Left colon (tissue), 2 donors: ENCODE data around the gene LRRC8E. TPM values are rescaled to one million over a fixed set of nuclear protein-coding genes. Genes with fewer than 3 reads are reported as not detected.
A peak's percentile ranks its signal among the peaks of the same experiment; 100 is the strongest.

ENCODE experiments used
- ATAC-seq: fragments of 200-7000 bp; cut with Tn5 transposase; one replicate; pipeline ENCODE4 v1.9.1; 2020; ENCODE audit warnings: mild to moderate bottlenecking, moderate library complexity
- DNase-seq, 2 donors: peaks; one replicate each; pipeline ENCODE4 v3.0.0-alpha.2; 2020
- intact Hi-C, 2 donors: fragments of 100-400 bp; cut with DNase I in 1 of 2; cut with micrococcal nuclease in 1 of 2; formaldehyde crosslinking; loops; one replicate each; pipeline versions ENCODE4 v1.11.2 to v1.14.0; 2022; cut with DNase I, micrococcal nuclease
- total RNA-seq, 2 donors: library from RNA; stranded (reverse); fragmentation: NEBNext Ultra II Directional; extraction: Animal tissue kit (Norgen Biotek cat#: 25700); gene quantifications; one replicate each; pipeline ENCODE4 v1.2.1, GENCODE V29; 2021
- donor health status: DM: no; HTN: no; CAD: no.
- donor health status: DM: yes; HTN: yes; CAD: no.

Gene LRRC8E
- total RNA-seq, 2 donors from 2014 or later = 2.7 to 3.1 TPM

DNA sequence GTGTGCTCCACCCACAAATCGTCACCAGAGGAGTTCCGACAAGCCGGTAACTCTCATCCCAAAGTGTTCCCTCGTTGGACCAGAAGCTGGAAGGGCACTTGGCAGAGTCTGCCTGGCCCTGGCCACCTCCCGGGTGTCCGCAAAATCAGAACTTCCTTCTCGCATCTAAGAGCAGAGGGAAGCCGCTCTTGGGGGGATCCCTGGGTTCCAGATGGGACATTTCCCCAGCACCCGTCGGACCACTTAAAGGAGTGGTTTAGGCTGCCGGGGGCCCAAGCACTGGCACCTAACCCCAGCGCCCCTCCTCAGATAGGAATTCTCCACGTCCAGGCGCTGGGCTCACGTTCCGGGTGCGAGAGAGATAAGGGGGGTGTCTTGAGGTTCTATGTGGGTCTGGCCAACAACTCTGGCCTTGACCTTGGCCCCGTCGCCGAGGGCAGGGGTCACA is 14.5 kb downstream of the LRRC8E start:
- intact Hi-C loops = no loop called here
- peak; percentile 10 for ATAC-seq
- DNase-seq = no peak

DNA sequence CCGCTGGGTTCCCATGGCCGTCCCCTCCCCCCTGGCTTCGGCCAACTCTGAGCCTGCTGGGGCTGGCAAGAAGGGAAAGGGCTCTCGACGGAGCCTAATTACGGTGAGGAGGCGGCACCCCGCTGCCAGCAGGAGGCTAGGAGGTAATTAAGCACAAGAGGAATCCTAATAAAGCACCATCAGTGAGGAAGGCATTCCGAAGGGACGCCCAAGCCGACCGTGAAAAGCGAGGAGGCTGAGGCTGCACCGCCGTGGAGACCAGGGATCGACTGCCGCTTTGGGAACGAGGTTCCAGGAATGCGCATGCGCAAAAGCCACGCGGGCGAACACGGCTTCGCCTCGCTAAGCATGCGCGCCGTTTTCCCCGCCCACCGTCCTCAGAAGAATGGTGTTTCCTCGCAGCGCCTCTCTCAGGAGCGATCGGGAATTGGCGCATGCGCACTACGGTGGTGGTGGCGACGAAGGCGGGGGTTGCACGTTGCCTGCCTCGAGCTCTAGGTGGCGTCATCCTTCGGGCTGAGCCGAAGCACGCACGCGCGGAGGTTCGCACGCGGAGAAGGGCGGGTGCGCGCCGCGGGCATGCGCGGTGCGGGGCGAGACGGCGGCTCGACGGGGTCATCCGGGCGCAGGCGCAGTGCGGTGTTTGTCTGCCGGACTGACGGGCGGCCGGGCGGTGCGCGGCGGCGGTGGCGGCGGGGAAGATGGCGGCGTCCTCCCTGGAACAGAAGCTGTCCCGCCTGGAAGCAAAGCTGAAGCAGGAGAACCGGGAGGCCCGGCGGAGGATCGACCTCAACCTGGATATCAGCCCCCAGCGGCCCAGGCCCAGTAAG is 15.1 kb downstream of the LRRC8E start, which contains the start of gene MAP2K7:
Gene MAP2K7, plus strand, starts transcription at position 634 of the 830 bp plus-strand sequence. Its CDS starts 68 bp downstream, at position 702.
- intact Hi-C loops = no loop called here
- peak; percentile 81 for ATAC-seq
- peak; percentile 99 to 100 for DNase-seq

DNA sequence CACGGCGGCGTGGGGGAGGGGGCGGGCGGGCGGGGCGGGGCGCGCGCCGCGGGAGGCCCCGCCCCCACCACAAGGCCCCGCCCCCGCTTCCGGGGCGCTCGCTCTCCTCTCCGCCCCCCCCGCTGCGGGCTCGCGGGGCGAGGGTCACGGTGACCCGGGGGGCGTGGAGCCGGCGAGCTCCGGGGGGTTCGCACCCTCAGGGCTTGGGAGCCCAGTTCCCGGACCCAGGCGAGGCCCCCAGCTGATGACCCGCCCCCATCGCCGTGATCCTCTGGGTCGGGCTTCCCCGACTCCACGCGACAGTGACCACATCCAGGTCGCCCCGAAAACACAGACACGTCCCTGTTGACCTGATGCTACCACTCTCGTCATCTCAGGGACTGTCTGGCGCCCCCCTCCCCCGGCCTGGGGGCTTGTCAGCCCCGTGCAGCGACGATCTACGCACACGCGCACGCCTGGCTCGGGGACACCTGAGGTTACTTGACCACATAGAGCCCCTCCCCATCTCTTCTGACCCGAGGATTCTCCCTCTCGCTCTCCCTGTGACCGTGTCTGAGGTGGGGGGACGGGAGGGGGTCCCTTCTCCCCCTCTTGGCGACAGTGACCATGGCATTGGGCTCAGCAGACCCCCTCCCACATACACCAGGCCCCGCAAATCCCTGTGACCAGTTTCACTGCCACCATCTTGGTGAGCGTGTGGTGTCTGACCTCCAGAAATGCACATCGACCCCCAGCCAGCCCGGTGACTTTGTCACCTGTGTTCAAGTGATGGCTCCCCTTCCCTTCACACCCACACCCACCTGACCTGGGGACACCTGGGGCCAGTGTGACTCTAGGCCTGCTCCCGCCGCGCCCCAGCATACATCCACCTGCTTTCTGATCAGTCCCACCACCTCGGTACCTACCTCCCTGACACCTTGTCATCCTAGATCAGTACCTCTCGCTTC is 16.0 kb downstream of the LRRC8E start:
- DNase-seq (peak in 1 of 2 donors; percentile 74), ATAC-seq (peak; percentile 56)
- intact Hi-C loops = no loop called here

DNA sequence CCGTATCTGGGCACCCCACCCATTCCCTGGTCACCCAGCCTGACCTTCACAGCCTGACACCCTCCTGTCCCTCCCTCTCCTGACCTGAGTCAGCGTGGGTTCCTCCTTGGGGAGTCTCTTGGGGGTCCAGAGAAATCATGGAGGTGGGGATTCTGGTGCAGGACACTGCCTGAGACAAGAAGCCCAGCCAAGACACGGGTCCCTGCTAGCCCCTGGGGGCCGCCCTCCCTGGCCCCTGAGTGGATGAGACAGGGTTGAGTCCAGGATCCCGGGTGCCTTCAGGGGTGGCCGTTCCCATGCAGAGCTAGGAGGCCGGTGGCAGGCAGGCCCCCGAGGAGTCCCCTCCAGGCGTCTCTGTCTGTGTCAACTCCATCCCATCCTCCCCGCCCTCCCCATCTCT is 17.0 kb downstream of the LRRC8E start:
- ATAC-seq (no peak), DNase-seq (no peak)
- intact Hi-C loops = no loop called here

DNA sequence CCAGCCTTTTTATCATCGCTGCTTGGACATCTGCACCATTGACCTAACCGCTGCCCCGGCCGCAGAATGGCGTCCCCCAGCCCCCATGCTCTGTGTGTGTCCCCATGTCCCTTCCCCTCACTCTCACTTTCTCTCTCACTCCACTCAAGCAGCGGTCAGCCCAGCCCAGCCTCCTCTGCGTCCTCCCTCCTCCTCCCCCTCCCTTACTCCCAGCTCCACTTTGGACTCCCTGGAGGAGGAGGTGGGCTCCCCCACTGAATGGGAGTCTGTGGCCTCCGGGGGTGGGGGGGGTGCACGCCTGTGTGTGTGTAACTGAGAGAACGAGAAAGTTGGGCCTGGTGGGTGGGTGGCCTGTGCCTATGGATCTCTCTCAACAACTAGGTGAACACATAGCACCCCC is 17.5 kb downstream of the LRRC8E start:
- intact Hi-C loops = no loop called here
- DNase-seq (no peak), ATAC-seq (no peak)

DNA sequence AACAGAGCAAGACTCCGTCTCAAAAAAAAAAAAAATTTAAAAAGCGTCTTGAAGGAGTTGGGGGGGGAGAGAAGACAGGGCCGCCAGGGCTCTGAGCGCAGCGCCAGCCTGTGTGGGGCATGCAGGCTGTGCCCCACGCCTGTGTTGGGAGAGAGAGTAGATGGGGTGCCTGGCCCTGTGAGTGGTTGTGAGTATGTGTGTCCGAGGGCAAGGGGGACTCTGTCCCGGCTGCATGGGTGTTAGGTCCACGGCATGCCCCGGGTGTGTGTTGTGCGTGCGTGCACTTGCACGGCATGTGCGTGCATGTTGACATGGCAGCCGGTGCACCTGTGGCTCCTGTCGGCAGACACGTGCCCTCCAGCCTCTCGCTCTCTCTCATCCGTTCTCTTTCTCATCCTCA is 18.8 kb downstream of the LRRC8E start:
- no peak for DNase-seq
- intact Hi-C loops = no loop called here
- ATAC-seq = no peak

DNA sequence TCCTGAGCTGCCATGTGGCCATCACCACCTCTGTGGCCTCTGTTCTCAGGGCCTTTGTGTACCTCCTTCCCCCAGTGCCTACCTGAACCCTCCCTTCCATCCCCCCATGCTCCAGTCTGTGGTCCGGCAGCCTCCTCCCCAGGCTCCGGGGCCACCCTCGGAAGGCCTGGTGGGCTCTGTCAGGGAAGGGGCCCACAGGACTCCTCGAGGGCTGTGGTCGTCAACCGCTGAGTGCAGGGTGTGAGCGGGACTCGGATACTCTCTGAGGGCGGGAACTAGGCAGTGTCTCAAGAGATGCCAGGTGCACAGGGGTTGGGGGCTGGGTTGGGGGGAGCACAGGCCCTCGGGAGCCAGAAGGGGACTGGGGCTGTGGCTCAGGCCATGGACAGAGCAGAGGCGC is 19.2 kb downstream of the LRRC8E start:
- intact Hi-C loops = no loop called here
- no peak for DNase-seq
- no peak for ATAC-seq

DNA sequence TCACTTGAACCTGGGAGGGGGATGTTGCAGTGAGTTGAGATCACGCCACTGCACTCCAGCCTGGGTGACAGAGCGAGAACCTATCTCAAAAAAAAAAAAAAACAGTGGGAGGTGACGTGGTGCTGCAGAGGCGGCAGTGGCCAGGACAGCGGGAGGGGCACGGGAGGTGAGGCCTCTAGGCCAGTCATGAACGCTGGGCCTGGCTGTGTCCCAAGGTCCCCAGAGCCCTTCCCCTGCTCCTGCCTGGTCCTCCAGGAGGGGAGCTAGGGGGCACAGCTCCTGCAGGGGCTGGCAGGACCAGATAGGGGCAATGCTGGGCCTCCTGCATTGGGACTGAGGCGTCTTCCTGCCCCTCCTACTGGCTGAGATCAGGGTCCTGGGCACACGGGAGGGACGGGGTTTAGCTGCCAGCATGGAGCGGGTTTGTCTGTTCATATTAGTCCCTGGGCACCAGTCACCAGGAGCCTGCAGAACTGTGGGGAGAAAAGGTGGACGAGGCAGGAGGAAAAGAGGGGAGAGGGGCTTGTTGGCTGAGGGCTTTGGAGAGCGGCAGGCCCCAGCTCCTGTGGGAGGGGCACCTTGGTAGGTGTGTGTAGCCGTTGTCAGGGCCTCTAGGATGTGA is 19.9 kb downstream of the LRRC8E start:
- DNase-seq = no peak
- ATAC-seq = no peak
- intact Hi-C loops = no loop called here

DNA sequence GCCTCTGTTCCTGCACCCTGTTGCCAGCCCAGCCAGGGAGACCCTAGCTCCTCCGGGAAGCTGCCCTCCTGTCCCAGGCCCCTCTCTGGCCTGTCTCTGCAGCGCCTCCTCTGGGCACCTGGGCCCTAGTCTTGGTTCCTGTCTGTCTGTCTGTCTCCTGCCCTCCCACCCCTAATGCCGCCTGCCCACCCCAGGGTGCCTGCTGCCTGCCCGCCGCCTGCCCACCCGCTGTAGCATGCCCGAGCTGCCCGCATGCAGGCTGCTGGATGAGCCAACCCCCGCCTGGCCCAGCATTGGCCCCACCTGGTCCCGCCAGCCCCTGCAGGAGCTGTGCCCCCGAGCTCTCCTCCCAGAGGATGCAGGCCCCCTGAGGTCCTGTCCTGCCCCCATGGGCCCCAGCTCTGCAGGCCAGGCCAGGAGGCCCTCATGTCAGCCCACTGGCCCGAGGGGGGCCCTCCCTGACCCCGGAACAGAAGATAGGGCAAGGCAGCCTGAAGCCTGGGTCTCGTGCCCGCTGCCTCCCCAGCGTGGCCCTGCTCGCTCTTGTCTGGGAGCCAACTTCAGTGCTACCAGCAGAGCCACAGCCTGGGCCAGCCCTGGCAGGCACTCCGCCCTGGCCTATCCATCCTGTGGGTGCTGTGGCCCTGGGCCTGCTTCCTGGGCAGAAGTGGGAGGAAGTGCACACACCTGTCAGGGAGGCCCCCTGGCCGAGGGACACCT is 20.6 kb downstream of the LRRC8E start:
- DNase-seq (no peak), ATAC-seq (no peak)
- intact Hi-C loops = no loop called here

DNA sequence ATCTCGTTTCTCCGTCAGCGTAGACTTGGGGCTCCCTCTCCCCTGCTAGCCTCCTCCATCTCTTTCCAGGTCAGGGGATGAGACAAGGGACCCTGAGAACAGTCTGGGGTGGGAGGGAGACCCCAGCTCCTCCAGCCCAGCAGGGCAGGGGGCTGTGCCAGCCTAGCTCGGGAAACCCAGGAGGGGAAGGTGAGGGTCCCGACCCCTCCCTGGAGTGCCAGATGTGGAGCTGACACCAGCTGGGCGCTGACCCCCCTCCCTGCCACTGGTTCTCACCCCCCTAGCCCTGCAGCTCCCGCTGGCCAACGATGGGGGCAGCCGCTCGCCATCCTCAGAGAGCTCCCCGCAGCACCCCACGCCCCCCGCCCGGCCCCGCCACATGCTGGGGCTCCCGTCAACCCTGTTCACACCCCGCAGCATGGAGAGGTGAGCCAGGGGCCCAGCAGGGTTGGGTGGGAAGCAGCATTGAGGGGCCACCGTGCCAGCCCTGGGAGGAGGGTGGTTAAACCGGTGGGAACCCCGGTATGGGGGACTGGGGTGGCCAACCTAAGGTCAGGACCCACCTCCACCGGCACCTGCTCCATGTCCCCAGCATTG is 21.3 kb downstream of the LRRC8E start:
- intact Hi-C loops = no loop called here
- no peak for ATAC-seq
- DNase-seq = no peak

DNA sequence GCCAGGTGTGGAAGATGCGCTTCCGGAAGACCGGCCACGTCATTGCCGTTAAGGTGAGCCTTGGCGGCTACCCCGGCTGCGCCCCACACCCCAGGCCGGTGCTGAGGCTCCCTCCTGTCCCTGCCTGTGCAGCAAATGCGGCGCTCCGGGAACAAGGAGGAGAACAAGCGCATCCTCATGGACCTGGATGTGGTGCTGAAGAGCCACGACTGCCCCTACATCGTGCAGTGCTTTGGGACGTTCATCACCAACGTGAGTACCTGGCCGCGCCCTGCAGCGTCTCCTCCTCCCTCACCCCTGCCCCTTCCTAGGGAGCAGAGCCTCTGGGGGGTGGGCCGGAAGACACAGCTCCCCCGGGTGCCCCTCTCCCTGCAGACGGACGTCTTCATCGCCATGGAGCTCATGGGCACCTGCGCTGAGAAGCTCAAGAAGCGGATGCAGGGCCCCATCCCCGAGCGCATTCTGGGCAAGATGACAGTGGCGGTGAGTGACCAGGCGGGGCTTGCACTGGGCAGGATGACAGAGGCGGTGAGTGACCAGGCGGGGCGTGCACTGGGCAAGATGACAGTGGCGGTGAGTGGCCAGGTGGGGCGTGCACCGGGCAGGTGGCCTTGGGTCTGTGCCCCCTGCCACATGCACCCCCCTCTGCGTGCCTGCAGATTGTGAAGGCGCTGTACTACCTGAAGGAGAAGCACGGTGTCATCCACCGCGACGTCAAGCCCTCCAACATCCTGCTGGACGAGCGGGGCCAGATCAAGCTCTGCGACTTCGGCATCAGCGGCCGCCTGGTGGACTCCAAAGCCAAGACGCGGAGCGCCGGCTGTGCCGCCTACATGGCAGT is 22.2 kb downstream of the LRRC8E start:
- intact Hi-C loops = no loop called here
- ATAC-seq = no peak
- DNase-seq = peak in 1 of 2 donors; percentile 21

DNA sequence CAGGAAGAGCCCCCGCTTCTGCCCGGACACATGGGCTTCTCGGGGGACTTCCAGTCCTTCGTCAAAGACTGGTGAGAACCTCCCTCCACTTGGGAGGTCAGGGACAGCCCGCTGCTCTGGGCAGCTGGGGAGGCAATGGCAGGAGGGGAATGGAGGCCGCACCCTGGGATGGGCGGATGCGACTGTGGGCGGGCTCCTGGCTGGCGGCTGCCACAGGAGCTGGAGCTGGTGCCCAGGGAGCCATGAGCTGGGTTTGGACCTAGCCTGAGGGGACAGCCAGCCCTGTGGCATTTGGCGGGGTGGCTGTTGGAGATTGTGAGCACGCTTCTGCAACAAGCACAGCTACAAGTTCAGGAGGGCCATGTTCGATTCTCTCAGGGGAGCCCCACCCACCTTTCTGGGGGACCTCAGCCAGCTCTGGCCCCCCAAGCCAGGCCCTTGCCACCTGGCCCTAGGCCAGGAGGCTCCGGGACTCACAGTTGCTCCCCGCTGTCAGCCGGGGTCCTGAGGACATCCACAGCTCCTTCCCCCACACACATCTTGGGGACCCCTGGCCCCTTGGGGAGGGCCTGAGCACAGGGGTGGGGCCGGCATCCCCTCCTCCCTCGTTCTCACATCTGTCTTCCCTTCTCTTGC is 23.3 kb downstream of the LRRC8E start:
- DNase-seq (peak; percentile 5 to 23), ATAC-seq (peak; percentile 9)
- intact Hi-C loops = no loop called here

DNA sequence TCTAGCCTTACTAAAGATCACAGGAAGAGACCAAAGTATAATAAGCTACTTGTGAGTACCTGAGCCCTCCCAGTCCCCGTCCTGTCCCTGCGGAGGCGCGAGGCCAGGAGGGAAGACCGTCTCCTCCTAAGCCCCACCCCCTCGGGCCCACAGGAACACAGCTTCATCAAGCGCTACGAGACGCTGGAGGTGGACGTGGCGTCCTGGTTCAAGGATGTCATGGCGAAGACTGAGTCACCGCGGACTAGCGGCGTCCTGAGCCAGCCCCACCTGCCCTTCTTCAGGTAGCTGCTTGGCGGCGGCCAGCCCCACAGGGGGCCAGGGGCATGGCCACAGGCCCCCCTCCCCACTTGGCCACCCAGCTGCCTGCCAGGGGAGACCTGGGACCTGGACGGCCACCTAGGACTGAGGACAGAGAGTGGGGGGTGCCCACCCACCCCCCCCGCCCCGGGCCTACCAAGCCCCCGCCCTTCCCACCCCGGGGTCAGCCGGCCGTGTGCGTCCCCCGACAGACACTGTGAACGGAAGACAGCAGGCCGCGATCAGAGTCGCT is 23.9 kb downstream of the LRRC8E start:
- ATAC-seq (no peak), DNase-seq (peak; percentile 4 to 26)
- intact Hi-C loops = no loop called here

DNA sequence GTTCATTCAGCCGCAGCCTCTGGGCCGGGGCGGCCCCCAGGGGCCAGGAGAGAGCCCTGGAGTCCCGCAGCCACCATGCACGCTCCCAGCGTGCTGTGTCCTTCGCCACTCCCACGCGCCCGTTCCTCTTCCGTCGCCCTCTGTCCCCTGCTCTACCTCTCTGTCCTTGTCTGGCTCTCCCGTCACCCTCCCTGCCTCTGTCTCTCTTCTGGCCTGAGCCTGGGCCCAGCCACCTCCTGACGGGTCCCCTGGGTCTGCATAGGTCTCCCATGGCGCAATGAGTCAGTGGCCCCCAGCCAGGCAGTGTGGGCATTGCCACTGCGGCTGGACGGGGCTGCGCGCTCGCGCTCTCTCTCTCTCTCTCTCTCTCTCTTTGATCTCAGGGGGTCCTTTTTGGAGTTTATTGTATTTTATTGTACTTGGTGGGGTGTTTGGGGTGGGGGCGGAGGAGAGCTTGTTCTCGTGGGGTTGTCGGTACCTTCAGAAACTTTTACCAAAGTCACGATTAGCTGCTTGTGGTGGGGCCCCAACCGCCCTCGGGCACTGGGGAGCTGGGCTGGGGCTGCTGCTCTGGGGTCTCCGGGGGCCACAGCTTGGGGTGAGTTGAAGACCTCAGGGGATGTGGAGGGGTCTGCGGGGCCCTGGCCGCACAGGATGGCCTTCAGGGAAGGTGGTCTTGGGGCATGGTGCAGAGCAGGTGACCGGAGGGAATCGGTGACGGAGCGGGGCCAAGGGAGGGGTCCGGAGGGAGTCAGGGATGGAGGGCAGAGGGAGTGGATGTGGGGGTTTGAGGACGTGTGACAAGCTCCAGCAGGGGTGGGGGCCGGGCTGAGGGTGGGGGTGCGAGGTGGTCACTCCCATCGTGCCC is 24.6 kb downstream of the LRRC8E start:
- intact Hi-C loops = no loop called here
- no peak for ATAC-seq
- peak in 1 of 2 donors; percentile 22 for DNase-seq

DNA sequence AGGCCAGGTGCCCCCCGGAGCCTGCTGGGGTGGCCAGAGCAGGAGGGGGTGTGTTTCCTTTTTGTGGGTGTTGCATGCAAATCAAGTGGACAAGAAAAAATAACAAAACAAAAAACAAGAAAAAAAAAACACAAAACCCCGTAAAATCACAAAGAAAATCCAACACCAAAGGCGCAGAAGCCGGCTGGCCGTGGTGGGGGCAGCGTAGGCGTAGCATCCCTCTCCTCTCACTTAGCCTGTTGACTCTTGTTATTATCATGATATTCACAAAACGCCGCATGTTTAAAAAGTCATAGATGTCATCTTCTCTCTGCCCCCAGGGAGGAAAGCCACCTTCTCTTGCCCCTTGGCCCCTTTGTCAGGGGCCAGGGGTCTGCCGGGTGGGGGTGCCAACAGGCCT is 25.3 kb downstream of the LRRC8E start:
- DNase-seq = no peak
- ATAC-seq = no peak
- intact Hi-C loops = no loop called here

DNA sequence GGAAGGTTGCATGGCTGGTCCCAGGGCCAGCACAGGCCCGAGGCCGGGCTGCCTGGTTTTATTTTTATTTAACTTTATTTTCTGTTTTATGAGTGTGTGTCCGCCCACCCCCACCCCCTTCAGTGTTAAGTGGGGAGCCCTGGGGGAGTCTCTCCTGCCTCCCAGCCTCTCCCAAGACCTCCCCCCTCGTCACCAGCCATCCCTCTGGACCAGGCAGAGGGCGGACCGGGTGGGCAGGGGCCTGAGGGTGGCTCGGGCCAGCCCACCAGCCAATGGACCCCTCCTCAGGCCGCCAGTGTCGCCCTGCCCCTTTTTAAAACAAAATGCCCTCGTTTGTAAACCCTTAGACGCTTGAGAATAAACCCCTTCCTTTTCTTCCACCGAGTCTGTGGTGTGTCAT is 25.8 kb downstream of the LRRC8E start:
- peak in 1 of 2 donors; percentile 20 for DNase-seq
- ATAC-seq = no peak
- intact Hi-C loops = no loop called here
